Peyer's patch (tissue), 4 donors: ENCODE results near the gene ADAMTS1. TPM values are rescaled to one million over a fixed set of nuclear protein-coding genes. Genes with fewer than 3 reads are reported as not detected.

Experiments used
- DNase-seq, 3 donors: peaks; one replicate each; pipeline ENCODE4 v3.0.0-alpha.2; 2017 to 2019
- H3K27ac ChIP-seq, 4 donors: fragments of 200-600 bp; sonication (generic); one replicate each; pipeline ENCODE4 v1.5.1; 2016 to 2019
- H3K27me3 ChIP-seq, 2 donors: fragments of 200-600 bp; sonication (generic); one replicate each; pipeline ENCODE4 v1.5.1; 2019
- H3K36me3 ChIP-seq, 3 donors: fragments of 200-600 bp; sonication (generic); one replicate each; pipeline ENCODE4 v1.5.1; 2016 to 2019
- H3K4me1 ChIP-seq, 4 donors: fragments of 200-600 bp; sonication (generic); one replicate each; pipeline ENCODE4 v1.5.1; 2016 to 2019
- H3K4me3 ChIP-seq, 4 donors: fragments of 200-600 bp; sonication (generic); 1 replicate in 3 of 4; 2 replicates in 1 of 4; pipeline ENCODE4 v1.5.1; 2016 to 2019; ENCODE audit warnings: mild to moderate bottlenecking in 1 of 4
- H3K9me3 ChIP-seq, 4 donors: fragments of 200-600 bp; sonication (generic); one replicate each; pipeline ENCODE4 v1.5.1; 2016 to 2019; ENCODE audit warnings: mild to moderate bottlenecking in 1 of 4
- CTCF ChIP-seq, 6 experiments: fragments of 450-650 bp in 4 of 6; fragments of 200-600 bp in 2 of 6; sonication (generic) in 1 of 6; IDR thresholded peaks; one replicate each; pipeline ENCODE4 v1.5.1; 2017 to 2019; ENCODE audit warnings: antibody characterized with exemption in 6 of 6, mild to moderate bottlenecking in 3 of 6, moderate library complexity in 1 of 6
- POLR2A ChIP-seq, 2 donors: fragments of 450-650 bp; IDR thresholded peaks; one replicate each; pipeline ENCODE4 v1.5.1; 2017; ENCODE audit warnings: antibody characterized with exemption in 2 of 2, mild to moderate bottlenecking in 2 of 2, moderate library complexity in 2 of 2
- total RNA-seq, 4 donors: library from RNA; depleted of rRNA; stranded (reverse); fragments of >200 nt; gene quantifications; one replicate each; pipeline ENCODE4 v1.1.0, GENCODE V29; 2016

Gene ADAMTS1
- total RNA-seq, 4 donors from 2014 or later, result 11.0 to 150 (median 28.8) TPM

DNA sequence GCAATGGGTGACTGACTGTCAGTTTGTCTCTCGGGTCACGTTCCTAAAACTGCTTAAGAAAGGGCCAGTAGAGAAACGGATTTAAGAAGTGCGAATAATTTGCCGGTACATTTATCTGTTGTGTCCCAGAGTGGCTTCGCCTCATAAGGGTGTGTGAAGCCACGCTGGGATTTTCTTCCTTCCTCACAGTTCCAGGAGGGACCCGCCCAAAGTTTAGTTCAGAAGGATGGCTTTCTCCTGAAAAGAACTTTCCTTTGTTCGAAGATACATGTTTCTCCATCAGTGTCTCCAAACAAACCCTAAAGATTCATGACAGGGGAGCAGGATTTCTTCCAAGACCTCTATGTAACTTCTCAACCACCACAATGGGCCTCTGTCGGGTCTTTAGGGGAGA is 49.8 kb downstream of the ADAMTS1 start:
- Histone ChIP-seq H3K9me3 (no peaks in the 10 kb centered on the region), H3K27me3 (no peaks in the 10 kb centered on the region), H3K36me3 (no peaks in the 10 kb centered on the region), H3K4me1 (no peaks in the 10 kb centered on the region), H3K4me3 (no peak overlapping the region), H3K27ac (peak overlapping the region in 3 of 4 donors; percentile 3 to 38 (median 29))
- TF ChIP-seq CTCF (IDR thresholded peaks at IDR 0.05) (no peak), POLR2A (IDR thresholded peaks at IDR 0.05) (no peak)
- no peak for DNase-seq

DNA sequence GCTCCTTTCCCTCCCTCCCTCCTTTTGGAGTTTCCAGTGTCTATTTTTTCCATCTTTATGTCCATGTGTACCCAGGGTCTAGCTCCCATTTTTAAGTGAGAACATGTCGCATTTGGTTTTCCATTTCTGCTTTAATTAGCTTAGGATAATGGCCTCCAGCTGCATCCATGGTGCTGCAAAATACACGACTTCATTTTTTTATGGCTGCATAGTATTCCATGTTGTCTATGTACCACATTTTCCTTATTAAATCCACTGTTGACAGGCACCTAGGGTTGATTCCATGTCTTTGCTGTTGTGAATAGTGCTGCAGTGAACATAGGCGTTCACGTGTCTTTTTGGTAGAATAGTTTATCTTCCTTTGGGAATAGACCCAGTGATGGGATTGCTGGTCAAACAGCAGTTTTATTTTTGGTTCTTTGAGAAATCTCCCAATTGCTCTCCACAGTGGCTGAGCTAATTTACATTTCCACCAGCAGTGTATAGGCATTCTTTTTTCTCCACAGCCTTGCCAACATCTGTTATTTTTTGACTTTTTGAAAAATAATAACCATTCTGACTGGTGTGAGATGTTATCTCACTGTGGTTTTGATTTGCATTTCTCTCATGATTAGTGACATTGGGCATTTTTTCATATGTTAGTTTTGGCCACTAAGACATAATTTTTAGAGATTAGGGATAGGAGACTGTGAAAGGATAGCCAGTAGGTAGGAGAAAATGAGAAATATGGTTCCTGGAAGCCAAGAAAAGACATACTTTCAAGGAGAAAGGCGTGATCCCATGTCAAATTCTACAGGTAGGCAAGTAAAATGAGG is 50.4 kb downstream of the ADAMTS1 start:
- Histone ChIP-seq H3K9me3 (no peaks in the 10 kb centered on the region), H3K4me1 (no peaks in the 10 kb centered on the region), H3K27me3 (no peaks in the 10 kb centered on the region), H3K36me3 (no peaks in the 10 kb centered on the region), H3K4me3 (no peak overlapping the region), H3K27ac (peak overlapping the region in 2 of 4 donors; percentile 29 to 38)
- no peak for TF ChIP-seq POLR2A (IDR thresholded peaks at IDR 0.05)
- TF ChIP-seq CTCF (IDR thresholded peaks at IDR 0.05), result no peak
- DNase-seq, result no peak

- no peaks in the 10 kb centered on the region for H3K4me1 ChIP-seq
- no peaks in the 10 kb centered on the region for H3K36me3 ChIP-seq
- H3K27ac ChIP-seq, result peak overlapping the region in 1 of 4 donors; percentile 28
- no peaks in the 10 kb centered on the region for H3K9me3 ChIP-seq
- DNase-seq, result no peak
- H3K27me3 ChIP-seq, result no peaks in the 10 kb centered on the region
- no peak for TF ChIP-seq POLR2A (IDR thresholded peaks at IDR 0.05)
- TF ChIP-seq CTCF (IDR thresholded peaks at IDR 0.05), result no peak
- H3K4me3 ChIP-seq, result no peak overlapping the region
Observed at GRCh38 chr21:26790296-26790695, 54.9 kb downstream of the ADAMTS1 start.

GRCh38 chr21:26788790-26789189 is 56.4 kb downstream of the ADAMTS1 start:
- Histone ChIP-seq H3K27ac (peak overlapping the region in 3 of 4 donors; percentile 6 to 62 (median 46)), H3K36me3 (no peaks in the 10 kb centered on the region), H3K4me1 (no peaks in the 10 kb centered on the region), H3K27me3 (no peaks in the 10 kb centered on the region), H3K4me3 (no peak overlapping the region), H3K9me3 (no peaks in the 10 kb centered on the region)
- peak in 1 of 3 donors; percentile 57 for DNase-seq
- TF ChIP-seq POLR2A (IDR thresholded peaks at IDR 0.05) (no peak), CTCF (IDR thresholded peaks at IDR 0.05) (no peak)

Other genes with a start within 250 kb of the ADAMTS1 start
- gene ADAMTS5, start 121.7 kb upstream of the ADAMTS1 start, total RNA-seq, result 10 to 100 TPM in 3 of 4 donors, 1 to 10 TPM in 1; 4.4 to 19.0 (median 14.0) TPM